ENCODE data around the gene SSRP1. TPM values are rescaled to one million over a fixed set of nuclear protein-coding genes. Genes with fewer than 3 reads are reported as not detected.
A peak's percentile ranks its signal among the peaks of the same experiment; 100 is the strongest.

SSRP1 gene
- total and polyA plus RNA-seq, 9 of the 15 experiments (the other 6 are each of a cell fraction or from before 2014, with no cell fraction given) = 91.1 to 416 (median 245) TPM

DNA sequence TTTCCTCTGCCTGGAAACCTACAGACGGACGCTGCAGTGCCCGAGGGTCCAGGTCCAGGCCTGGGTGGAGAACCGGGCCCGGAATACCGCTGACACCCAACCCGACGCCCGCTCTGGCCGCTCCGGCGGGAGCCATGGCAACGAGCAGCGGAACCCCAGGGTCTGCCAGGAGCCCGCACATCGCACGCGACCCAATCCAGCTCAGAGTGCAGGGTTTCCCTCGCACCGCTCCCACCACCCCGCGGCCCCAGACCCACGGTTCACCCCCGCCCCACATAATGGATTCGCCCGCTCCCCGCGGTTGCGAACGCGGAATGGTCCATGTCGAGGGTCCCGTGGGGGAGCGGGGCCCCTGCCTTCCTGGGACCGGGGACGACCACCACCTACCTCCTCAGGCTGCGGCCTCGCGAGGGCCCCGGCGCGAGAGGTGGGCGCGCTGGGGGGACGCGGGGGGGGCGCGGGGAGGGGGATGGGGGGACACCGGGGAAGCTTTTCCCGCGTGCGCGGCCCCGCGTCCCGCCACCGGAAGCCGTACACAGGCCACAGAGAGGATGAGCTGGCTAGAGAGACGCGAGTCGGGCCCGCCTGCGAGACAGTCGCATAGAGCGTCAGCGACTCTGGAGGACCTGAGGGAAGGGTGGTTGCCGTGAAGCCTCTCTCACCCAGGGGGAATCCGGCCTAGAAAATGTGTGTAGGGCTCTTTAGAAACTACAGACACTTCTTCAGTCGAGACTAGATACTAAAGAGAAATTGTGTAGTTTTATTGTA lies at the start of gene SSRP1 (continued):
- TF ChIP-seq ZNF780A (CRISPR knock-in tag; IDR thresholded peaks at IDR 0.05) = no peak
- no peak for TF ChIP-seq HEY1 (CRISPR knock-in tag; IDR thresholded peaks at IDR 0.05; ENCODE audit: borderline replicate concordance)
- TF ChIP-seq FOXK1 (CRISPR knock-in tag; IDR thresholded peaks at IDR 0.05; ENCODE audit: borderline replicate concordance) = no peak
- peak in 1 of 2 experiments; percentile 73; a peak in 1 of 4 replicates for TF ChIP-seq ARNT (IDR thresholded peaks at IDR 0.05)

DNA sequence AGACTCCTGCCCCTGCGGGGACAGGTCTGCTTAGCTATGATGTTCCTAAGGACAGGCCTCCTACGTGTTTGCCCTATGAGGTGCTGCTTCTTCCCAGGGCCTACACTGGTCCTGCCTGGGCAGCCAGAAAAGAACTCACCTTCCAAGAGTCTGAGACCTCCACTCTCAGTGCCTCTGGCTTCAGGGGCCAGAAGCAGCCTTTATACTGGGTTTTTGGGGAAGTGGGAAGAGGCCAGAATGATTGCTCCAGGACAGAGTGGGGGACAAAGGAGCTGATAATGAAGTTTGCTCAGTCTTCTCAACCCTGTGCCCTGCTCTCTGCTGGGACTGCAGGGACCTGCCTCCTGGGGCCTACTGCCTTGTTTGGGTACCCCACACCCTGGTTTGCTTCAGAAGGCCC lies 45.3 kb upstream of the SSRP1 start, which contains the start of gene PRG3:
PRG3 (minus strand) TSS at position 176 of the 400 bp plus-strand sequence. CDS start 442 bp downstream, outside the sequence.
- no peaks in the 10 kb centered on the region for H3K36me3 ChIP-seq (ENCODE audit: control insufficient read depth, insufficient read depth, low read length)
- in situ Hi-C loops (cut with MboI) = no loop called here
- no peaks in the 10 kb centered on the region for H3K79me2 ChIP-seq (ENCODE audit: control insufficient read depth, insufficient read depth, low read length)
- DNase-seq (ENCODE audit: extremely low read depth in 1 of 4, low spot score in 3 of 4) (no peak), FAIRE-seq (no peak), ATAC-seq (peak; percentile 8; the same call in 1 of the 3 replicates)
- TF ChIP-seq GABPB2 (CRISPR knock-in tag; conservative IDR thresholded peaks at IDR 0.05) (no peak), SIN3B (IDR thresholded peaks at IDR 0.05; ENCODE audit: low read depth) (no peak), SPI1 (IDR thresholded peaks at IDR 0.05; ENCODE audit: borderline replicate concordance, low read depth, low read length) (0 out of 2 replicates have a peak, but pooled peaks have one; percentile 55), HEY1 (CRISPR knock-in tag; IDR thresholded peaks at IDR 0.05; ENCODE audit: borderline replicate concordance) (no peak), ILF3 (IDR thresholded peaks at IDR 0.05; ENCODE audit: borderline replicate concordance) (no peak), ARID3A (IDR thresholded peaks at IDR 0.05; ENCODE audit: borderline replicate concordance, low read depth, low read length) (no peak), ARNT (IDR thresholded peaks at IDR 0.05) (no peak), FOXK1 (CRISPR knock-in tag; IDR thresholded peaks at IDR 0.05; ENCODE audit: borderline replicate concordance) (no peak), ETV6 (IDR thresholded peaks at IDR 0.05; ENCODE audit: borderline replicate concordance in 1 of 2, low read depth in 2 of 2, low read length in 1 of 2) (no peak), ETV6 (CRISPR knock-in tag; IDR thresholded peaks at IDR 0.05; ENCODE audit: borderline replicate concordance) (no peak)
- no peak within 1 kb of the TSS for H3K4me2 ChIP-seq (ENCODE audit: insufficient read depth, low read length)
- H3K27ac ChIP-seq (ENCODE audit: extremely low read depth, low read depth, low read length) = no peak within 1 kb of the TSS
- no peaks in the 10 kb centered on the region for H3K9me3 ChIP-seq (replicated peaks; ENCODE audit: control insufficient read depth, insufficient read depth, low read depth, low read length)
- H3K4me1 ChIP-seq (replicated peaks in 1 of 2; ENCODE audit: control insufficient read depth in 2 of 2, insufficient read depth in 2 of 2, low read length in 2 of 2) = peaks cover 30 to 34% of the 10 kb centered on the region in 2 experiments
- no peak within 1 kb of the TSS for H3K4me3 ChIP-seq
- peaks cover 6 to 7% of the 10 kb centered on the region in 2 experiments; a peak in 1 of 5 replicates for H3K27me3 ChIP-seq (ENCODE audit: control insufficient read depth in 2 of 2, insufficient read depth in 2 of 2, low read length in 2 of 2)
- 27% methylated on average over 2 of the region's 2 CpGs for WGBS (ENCODE audit: insufficient coverage, low coverage, missing lambda C conversion rate)
- no peaks in the 10 kb centered on the region for H3K9me1 ChIP-seq (ENCODE audit: control insufficient read depth, insufficient read depth, low read length)
- no peak within 1 kb of the TSS for H2AFZ ChIP-seq (ENCODE audit: low read depth, low read length)
- no peaks in the 10 kb centered on the region for H4K20me1 ChIP-seq (replicated peaks; ENCODE audit: control insufficient read depth, insufficient read depth, low read length)
- CTCF ChIA-PET (ENCODE audit: low intra/inter-chr PET ratio) = no interaction called here
- BruUV-seq (replicated peaks) = no TSS peak
- POLR2A ChIA-PET = interaction anchor here (0.5 kb wide), 2 partner anchors 16 to 59 kb away, joined by 3 read pairs; no protein-coding TSS in a partner anchor
- H3K9ac ChIP-seq (ENCODE audit: insufficient read depth in 1 of 2, low read depth in 2 of 2, low read length in 2 of 2) = no peak within 1 kb of the TSS
- intact Hi-C loops (cut with micrococcal nuclease) = no loop called here

All from K562 (cell line).